ENCODE results near the gene DNAJB6.

- no peak for TF ChIP-seq POLR2A (IDR thresholded peaks at IDR 0.05)
- TF ChIP-seq CTCF (IDR thresholded peaks at IDR 0.05), result no peak
Observed at GRCh38 chr7:157405914-157406810, 69.4 kb downstream of the DNAJB6 start.
